ENCODE results near the gene SDC3.

SDC3 gene

DNA sequence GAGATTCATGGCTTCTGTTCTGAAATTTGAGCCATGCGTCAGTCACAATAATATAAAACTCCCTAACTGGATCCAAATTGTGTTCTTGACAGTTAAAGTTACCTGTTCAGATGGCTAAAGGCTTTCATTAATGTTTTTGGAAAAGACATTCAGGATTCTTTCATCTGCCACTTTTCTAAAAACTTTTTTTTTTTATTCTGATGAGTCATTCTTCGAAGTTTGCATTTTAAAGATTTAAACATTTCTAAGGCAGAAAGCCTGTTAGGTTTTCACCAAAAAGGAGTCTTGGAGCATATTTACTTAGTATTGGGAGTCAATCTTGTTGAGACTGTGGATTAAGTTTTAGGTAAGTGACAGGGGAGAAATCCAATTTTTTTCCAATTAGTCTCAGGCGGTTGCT, 18.9 kb upstream of the SDC3 start:
- no peak for DNase-seq

DNA sequence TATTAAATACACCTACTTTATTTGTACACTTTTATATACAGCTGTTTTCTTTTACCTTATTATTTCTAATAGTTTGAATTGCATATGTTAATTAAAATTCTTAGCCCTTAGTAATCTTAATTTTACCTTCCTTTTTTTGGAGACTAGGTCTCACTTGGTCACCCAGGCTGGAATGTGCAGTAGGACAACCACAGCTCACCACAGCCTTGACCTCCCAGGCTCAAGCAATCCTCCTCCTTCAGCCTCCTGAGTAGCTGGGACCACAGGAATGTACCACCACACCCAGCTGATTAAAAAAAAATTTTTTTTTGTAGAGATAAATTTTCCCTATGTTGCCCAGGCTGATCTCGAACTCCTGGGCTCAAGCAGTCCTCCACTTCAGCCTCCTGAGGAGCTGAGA, 15.0 kb upstream of the SDC3 start:
- no peak for DNase-seq

DNA sequence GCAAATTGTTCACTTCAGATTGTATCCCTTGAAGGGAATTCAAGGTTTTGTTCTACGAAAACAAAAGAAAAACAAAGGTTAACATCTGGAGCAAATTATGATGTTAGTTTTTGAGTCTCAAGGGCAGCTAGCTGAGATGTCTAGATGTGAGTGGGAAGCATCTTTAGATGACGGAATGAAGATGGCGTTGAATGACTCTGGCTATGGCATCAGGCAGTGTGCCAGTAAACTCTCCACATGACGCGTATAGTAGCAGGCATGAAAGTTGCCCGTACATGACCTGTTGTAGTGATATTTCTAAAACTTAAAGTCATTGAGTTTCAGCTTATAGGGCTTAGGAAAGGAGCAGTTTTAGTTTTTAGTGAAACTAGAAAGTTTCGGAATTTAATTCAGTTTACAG, 12.3 kb upstream of the SDC3 start:
- DNase-seq, result no peak

DNA sequence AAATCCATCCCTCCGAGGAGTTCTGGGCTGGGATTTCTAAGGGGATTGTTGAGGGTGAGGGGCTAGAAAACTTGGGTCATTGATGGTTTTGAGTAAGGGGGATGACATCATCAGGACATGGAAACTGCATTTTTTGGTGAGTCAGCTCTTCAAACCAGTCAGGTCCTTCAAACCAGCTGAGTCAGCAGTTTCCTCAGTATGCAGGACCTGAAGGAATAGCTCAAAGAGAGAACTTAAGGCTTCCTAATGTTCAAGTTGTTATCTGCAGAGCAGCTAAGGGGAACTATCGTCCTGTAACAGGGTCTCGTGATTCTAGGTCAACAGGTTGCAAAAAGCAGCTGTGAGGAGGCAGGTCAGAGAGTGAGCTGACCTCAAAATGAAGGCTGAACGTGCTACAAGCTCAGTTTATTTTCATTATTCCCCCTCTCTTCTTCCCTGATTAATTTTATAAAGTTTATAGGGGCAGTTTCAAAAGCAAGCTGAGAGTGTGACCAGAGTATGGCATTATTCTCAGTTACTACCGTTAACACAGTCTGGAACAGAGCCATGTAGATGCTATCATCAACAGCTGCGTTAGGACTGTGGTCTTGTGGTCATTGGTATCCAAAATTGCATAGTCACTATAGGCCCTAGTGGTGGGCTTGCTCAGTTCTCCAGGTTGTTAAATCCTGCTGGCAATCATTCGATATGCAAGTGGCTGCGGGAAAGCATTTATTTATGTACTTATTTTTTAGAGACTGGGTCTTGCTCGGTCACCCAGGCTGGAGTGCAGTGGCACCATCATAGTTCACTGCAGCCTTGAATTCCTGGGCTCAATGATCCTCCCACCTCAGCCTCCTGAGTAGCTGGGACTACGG, 10.7 kb upstream of the SDC3 start:
- no peak for DNase-seq

DNA sequence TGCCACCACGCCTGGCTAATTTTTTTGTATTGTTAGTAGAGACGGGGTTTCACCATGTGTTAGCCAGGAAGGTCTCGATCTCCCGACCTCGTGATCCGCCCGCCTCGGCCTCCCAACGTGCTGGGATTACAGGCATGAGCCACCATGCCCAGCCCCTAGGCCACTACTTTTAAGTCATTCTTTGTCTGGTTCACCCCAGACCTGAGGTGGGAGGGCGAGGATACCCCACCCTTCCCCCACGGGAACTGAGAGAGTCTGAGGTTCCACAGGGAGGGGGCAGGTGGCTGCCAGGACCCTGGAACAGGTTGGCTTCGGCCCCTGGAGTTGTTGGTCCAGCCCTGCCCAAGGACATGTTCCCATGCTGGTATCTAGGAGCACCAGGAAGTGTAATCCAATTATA, 7.7 kb upstream of the SDC3 start:
- no peak for DNase-seq

DNA sequence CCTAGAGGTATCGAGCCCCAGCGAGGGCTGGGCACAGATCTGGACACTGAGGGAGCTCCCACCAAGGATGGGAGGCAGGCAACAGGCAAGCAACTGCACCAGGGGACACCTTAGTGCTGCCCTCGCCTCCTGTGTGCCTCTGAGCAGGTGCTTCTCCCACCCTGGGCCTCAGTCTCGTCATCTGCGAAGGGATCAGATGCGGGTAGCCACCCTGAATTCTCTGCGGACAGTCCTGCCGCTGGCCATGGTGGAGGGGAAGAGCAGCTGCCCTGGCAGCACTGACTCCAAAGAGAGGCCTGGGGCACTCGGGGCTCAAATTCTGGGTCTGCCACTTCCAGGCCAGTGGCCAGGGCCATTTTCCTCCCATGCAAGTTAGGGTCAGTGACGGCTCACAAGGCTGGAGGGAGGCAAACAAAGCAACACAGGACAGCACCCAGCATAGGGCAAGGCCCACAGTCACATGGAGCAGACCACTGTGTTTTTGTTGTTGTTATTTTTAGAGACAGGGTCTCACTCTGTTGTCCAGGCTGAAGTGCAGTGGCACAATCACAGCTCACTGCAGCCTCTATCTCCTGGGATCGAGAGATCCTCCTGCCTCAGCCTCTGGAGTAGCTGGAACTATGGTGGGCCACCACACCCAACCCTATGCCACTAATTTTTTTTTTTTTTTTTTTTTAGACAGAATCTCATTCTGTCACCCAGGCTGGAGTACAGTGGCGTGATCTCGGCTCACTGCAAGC, 7.1 kb upstream of the SDC3 start:
- DNase-seq, result no peak

DNA sequence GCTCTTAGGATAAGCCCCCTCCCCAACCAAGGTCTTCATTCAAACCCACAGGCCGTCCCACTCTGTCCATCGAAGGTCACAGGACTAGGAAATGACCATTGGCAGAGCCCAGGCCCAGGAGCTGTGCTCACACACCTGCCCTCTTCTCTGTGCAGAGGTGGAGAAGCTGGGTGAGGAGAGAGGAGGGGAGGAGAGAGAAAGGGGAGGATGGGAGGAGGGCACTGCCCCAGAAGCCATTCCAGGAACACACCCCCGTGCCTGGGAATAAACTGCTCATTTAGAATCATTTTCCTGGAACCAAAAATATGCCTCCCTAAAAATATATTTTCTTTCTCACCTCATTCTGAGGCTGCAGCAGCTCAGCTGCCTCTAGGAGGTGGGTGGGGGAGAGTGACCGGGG, 6.4 kb upstream of the SDC3 start:
- no peak for DNase-seq

DNA sequence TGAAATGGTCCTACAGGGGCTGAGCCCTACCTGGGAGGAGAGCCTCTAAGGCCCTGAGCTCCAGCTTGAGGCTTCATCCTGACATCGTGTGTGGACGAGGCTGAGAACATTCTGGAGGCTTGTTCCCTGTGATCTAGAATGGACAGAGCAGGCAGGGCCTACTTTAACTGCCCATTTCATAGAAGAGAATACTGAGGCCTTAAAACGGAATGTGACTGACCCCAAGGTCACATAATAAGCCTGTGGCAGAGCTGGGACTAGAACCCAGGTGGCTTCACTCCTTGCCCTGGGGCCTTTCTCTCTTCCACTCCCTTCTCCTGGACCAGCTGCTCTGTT, 6.0 kb upstream of the SDC3 start:
- no peak for DNase-seq

DNA sequence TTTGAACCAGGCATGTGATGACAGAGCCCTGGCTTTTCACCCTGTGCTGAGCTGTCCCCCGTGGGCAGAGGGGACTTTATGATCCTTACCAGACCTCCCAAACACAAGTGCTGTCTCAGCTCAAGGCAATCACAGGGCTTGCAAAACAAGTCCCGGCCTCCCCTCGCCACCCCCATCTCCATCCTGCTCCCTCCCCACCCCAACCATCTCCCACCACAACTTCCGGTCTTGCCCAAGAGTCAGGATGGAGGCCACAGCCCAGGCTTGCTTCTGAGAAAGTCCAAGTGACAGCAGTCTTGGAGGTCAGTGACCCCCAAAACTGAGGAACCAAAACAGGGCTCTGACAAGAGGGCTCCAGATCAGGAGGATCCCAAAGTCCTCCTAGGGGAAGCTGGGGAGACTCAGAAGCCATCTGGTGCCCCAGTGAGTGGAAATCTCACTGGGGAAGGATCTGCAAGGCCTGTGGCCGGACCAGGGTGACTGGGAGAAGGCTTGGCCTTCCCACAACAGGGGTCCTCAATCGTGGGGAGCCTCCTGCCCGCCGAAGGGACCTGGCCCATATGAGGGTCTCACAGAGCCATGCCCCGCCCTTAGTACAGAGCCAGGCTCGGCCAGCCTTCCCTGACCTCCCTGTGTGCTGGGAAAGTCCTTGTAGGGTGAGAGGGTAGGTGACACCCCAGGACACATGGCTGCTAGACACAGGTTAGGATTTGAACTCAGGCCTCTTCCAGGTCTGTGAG, 4.5 kb upstream of the SDC3 start:
- no peak for DNase-seq

DNA sequence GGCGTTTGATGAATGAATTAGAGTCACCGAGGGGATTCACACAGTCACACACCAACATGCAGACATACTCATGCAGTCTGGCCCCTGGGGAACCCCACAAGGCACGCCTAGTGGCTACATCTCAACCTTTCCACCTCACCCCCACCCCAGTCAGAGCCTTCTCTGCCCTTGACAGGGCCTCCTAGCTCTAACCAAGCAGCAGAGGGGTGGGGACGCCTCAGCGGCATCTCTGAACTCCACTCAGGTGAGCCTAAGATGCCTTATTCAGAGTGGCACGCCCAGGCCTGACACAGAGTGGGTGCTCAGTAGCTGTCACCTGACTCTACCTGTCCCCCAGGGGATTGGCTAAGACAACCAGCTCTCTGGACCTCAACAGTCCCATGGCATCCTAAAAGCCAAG, 3.7 kb upstream of the SDC3 start:
- DNase-seq, result no peak

DNA sequence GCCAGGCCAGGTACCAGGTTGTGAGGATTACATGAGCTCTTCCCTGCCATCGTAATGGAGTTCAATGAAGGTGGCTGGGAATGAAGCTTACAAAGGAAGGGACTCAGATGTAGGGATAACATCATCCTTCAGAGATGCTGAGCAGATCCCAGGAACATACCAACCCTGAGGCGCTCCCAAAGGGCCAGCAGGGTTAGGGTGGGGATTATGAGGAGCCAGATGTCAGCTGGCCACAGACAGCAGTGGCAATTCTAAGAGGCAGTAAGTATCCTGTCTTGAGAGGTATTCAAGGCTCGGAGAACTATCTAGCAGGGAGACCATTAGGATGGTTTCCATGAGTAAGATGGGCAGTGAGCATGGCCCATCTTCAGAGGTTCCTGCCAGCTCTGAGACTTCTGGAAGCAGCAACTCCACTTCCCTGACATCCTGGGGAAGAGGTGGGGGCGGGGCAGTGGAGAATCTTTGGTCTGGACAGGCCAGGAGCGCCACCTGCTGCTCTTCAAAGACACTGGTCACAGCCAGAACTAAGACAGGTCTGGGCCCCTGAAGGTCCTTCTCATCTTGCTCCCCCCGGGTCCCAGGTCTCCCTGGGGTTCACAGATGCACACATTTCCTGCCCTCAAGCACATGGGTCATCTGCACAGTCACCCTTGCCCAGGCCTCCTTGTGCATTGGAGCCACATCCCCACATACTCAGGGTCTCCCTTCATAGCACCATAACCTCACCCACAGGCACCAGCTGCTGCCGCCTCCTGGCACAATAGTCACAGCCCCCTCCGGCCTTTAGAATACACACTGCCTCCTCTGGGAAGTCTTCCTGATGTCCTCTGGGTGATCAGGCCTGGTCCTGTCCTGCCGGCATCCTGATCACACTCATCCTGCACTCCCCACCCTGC, 2.7 kb upstream of the SDC3 start:
- DNase-seq, result peak; percentile 97

DNA sequence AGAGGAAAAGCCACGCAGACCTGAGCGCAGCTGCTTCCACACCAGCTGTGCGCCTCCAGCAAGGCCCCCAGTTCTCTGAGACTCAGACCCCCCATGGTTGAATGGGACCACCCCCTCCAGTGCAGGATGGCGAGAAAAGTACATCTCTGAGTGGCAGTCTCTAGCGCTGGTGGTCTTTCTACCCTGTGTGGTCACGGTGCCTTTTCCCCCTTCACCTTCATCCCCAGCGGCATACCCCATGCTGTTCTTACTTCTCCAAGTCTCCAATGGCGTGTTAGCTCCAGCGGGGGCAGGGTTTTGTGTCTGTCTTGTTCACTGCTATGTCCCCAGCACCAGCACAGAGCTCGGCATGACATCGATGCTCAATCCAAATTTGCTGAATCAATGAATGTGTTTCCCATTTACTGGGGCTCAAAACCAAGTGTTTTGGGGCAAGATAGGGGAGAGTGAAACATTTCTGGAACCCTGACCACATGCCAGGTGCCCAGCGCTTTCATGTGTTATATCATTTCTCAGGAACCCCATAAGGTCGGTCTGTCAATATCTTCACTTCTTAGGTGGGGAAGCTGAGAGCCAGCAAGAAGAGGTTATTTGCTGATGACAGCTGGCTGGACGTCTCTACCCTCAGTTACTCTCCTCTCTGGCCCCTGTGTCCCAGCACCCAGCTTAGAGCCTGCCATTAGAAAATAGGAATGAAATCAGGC, 959 bp upstream of the SDC3 start:
- DNase-seq, result peak; percentile 56

DNA sequence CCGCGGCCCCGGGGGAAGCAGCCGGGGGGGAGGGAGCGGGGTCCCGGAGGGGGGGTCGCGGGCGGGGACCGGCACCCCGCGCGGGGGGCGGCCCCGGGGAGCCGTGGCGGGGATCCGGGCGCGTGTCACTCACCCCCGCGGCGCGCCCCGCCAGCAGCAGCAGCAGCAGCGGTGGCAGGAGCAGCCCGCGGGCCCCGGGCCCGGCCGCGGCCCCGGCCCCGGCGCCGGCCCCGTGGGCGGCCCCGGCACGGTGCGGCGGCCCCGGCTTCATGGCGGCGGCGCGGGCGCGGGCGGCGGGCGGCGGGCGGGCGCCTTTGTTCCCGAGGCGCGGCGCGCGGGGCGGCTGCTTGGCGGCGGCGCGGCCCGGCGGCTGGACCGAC, 252 bp downstream of the SDC3 start:
- no peak for DNase-seq

DNA sequence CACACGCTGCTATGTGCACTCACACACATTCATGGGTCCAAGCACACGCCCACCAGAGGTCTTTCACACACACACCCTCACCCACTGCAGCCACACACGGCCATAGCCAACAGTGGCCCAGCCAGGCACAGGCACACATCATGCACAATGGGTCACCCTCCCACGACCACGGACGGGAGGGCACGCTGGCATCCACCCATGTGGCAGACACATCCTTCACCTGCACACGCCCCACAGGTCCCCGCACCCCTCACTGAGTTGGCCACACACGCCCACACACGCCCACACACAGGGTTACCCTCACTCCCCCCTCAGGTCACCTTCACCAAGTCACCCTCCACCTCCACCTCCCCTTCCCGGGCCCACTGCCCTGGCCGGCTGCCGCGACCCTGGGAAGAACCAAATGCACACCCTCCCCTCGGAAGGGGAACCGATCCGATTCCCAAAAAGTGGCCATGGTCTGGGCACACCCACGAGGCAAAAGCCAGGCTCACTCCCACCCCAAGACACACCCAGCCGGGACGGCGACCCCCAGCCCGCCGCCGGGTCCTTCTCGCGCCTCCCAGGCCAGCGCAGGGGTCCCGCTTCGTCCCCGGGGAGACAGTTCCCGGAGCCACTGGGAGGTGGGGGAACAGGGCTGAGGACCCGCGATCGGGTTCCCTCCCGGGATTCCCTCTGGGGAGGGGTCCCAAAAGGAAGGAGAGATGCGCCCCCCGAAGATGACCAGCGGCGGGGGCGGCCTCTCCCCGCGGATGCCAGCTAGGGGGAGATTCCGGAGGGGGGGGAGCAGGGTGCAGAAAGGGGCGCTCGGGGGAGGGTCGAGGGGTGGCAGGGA, 860 bp downstream of the SDC3 start:
- peak; percentile 52 for DNase-seq

DNA sequence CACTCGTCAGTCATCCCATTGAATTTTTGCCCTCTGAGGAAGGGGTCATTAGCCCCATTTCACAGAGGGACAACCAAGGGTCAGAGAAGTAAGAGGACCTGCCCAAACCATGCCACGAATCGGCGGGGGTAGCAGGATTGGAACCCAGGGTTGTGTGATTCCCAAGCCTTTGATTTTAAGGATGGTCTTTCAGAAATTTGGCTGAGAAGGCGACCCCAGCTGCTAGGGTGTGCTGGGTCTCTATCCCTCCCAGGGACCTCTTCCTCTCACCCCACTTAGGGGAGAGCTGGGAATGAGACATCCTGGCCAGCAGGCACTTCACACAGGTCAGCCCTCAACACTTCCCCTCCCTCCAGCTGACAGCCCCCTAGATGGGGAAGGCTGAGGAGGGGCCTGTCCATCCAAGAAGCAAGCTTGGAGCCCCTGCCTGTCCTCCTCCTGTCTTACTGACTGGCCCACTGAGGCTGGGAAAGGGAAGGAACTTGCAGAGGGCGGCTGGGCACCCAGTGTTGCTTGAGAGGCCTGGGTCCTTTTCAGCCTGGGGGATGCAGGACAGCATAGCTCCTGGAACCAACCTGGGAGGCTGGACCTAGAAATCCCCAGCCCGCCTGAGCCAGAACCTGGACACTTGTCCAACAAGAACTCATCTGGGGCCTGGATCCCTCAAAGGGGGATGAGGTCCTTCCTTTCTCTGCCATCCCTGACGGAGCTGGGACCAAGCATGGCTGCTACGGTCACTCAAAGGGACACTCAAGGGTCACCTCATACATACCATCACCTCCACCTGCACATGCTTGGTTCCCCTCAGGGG, 1.7 kb downstream of the SDC3 start:
- DNase-seq, result no peak

DNA sequence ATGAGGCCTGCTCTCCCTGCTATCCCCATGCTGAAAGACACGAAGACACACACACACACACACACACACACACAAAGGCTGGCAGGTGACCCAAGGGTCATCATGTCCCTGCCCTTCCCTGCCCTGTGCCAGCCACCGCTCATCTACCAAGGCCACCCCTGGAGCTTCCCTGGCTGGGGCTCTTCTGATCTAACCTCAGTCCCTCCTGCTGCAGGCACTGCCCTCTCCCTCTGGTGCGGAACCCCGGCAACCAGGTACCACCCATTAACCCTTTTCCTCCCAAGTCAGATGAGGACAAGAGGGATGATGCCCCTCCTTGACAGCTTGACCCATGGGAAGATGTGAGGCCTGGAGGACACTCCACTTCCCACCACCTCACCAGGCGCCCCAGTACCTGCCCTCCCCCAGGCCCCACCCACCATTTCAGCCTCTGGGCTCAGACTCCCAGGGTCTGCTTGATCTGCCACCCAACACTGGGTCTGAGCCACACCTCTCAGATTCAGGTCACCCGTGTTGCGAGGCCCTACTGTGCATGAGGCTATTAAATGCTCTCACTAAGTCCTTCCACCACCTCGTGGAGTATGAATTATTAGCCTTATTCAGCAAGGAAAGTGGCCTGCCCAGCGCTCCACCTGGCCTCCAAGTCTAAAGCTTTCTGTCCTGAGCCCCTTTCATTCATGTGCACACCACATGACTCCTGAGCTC, 2.5 kb downstream of the SDC3 start:
- DNase-seq, result no peak

DNA sequence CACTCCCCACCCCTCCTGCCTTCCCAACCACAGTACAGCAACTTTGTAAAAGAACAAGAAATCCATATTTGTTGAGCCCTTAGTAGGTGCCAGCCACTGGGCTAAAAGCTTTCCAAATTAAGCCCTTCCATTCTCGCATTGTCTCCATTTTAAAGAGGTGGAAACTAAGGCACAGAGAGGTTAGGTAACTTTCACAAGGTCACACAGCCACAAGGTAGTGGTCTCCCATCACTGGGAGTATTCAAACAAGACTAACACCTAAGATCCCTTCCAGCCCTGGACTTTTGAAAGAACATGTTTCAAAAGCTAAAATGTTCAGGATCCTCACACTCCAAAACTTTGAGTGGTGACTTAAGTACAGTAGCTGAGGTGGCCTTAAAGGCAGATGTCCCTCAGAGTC, 3.2 kb downstream of the SDC3 start:
- no peak for DNase-seq

DNA sequence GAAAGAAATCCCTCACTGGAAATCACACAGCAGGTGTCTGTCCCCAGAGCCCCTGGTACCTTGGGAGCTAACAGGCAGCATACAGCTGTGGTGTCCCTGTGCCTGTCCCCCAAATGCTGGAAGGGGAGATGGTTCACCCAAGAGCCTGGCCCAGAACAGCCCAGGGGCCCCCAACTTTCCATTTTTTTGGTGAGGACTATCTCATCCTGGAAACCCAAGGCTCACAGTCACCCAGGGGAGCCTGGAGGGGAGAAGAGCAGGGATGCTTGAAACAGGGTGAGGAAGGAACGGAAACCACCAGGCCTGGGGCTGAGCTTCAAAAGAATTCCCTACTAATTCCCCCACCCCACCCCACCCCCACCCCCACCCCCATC, 3.6 kb downstream of the SDC3 start:
- DNase-seq, result no peak

DNA sequence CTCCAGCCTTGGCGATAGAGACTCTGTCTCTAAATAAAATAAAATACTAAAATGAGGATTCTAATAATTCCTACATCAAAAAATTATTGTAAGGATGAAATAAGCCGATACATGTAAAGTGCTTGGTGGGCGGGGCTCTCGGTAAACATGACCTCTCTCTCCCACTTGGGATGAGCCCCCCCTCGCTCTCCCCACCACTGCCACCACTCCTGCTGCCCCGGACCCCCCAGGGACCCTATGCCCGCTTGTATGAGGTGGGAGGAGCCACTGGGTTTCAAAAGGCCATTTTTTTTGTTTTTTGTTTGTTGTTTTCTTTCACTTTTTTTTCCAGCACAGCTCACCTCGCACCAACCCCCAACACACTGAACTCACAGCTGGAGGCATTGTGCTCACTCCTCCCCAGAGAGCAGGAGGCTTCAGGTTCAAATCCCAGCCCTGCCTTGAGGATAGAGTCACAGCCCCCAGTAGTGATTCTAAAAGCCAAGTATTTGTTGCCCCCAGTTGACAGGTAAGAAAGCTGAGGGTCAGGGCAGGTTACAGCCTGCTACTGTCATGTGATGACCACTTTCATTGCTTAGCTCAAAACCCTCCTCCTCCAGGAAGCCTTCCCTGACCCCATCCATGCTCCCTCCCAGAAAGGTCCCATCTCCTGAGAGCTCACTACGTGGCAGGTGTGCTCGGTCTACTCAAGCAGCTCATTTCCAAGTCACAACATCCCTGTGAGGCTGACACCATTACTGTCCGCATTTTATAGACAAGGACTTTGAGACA, 4.2 kb downstream of the SDC3 start:
- no peak for DNase-seq

Data from eye (tissue), 1 donor.